Lung (tissue), 12 donors: ENCODE measurements around the gene FAM200B. TPM values are rescaled to one million over a fixed set of nuclear protein-coding genes. Genes with fewer than 3 reads are reported as not detected.

ENCODE experiments used
- ATAC-seq: fragments of 200-7000 bp; cut with Tn5 transposase; one replicate; pipeline ENCODE4 v1.9.1; 2020; ENCODE audit warnings: moderate number of reproducible peaks; ENCODE audit not compliant: insufficient read depth, low FRiP score
- DNase-seq, 3 donors: peaks; one replicate each; pipeline ENCODE4 v3.0.0-alpha.2; 2013 to 2017
- H3K27ac ChIP-seq, 2 donors: one replicate each; pipeline ENCODE4 v1.5.1; 2013; ENCODE audit warnings: mild to moderate bottlenecking in 2 of 2, moderate library complexity in 2 of 2, control low read depth in 1 of 2, inconsistent platforms in 1 of 2, low read depth in 1 of 2, low read length in 1 of 2
- H3K27me3 ChIP-seq, 3 donors: one replicate each; pipeline ENCODE4 v1.5.1; 2013; ENCODE audit warnings: low read length in 2 of 3; ENCODE audit not compliant: control insufficient read depth in 3 of 3, insufficient read depth in 3 of 3
- H3K36me3 ChIP-seq, 4 donors: one replicate each; pipeline ENCODE4 v1.5.1; 2013; ENCODE audit warnings: low read length in 4 of 4, mild to moderate bottlenecking in 1 of 4, moderate library complexity in 1 of 4; ENCODE audit not compliant: control insufficient read depth in 4 of 4, insufficient read depth in 4 of 4
- H3K4me1 ChIP-seq, 5 donors: one replicate each; pipeline ENCODE4 v1.5.1; 2013; ENCODE audit warnings: low read length in 5 of 5, mild to moderate bottlenecking in 2 of 5, moderate library complexity in 1 of 5; ENCODE audit not compliant: control insufficient read depth in 5 of 5, insufficient read depth in 5 of 5
- H3K4me3 ChIP-seq: one replicate; pipeline ENCODE4 v1.5.1; 2013; ENCODE audit warnings: mild to moderate bottlenecking, control low read depth, moderate library complexity
- H3K9ac ChIP-seq, 2 donors: one replicate each; pipeline ENCODE4 v1.5.1; 2013; ENCODE audit warnings: low read length in 2 of 2, control low read depth in 1 of 2; ENCODE audit not compliant: insufficient read depth in 1 of 2
- H3K9me3 ChIP-seq, 4 donors: one replicate each; pipeline ENCODE4 v1.5.1; 2013; ENCODE audit warnings: low read length in 3 of 4, mild to moderate bottlenecking in 1 of 4, moderate library complexity in 1 of 4; ENCODE audit not compliant: control insufficient read depth in 4 of 4, insufficient read depth in 3 of 4
- CTCF ChIP-seq: IDR thresholded peaks from 2 replicates; pipeline ENCODE4 v1.5.1; 2012; ENCODE audit warnings: mild to moderate bottlenecking; ENCODE audit errors: control extremely low read depth, extremely low read depth
- WGBS, 2 donors: extraction: QIAGEN DNeasy Blood & Tissue Kit; methylation state at CpG; one replicate each; pipeline ENCODE4 v1.1.7; 2013; 5-methylcytosine and 5-hydroxymethylcytosine counted together
- polyA plus RNA-seq, 2 donors: library from polyadenylated mRNA; stranded (reverse); fragments of 200-250 nt; gene quantifications; one replicate each; pipeline ENCODE4 v1.2.1, GENCODE V29; 2013
- total RNA-seq, 2 donors: library from RNA; depleted of rRNA in 1 of 2; stranded (reverse); fragments of >200 nt in 1 of 2; gene quantifications; one replicate each; pipeline ENCODE4 v1.2.1, GENCODE V29; 2014 to 2021
- donor health status: control.
- donor health status: control.
- donor health status: Bipolar disorder and iron deficiency.
- donor health status: healthy.
- donor health status: DM: yes; HTN: yes; CAD: no.

FAM200B gene
- total and polyA plus RNA-seq, 4 donors, result 19.3 to 56.0 (median 27.2) TPM

- Histone ChIP-seq H3K4me3 (no peak overlapping the region), H3K27me3 (no peaks in the 10 kb centered on the region), H3K36me3 (no peaks in the 10 kb centered on the region), H3K9me3 (no peaks in the 10 kb centered on the region), H3K4me1 (peaks cover 2 to 39% (median 9%) of the 10 kb centered on the region in 5 donors), H3K27ac (peak overlapping the region; percentile 97 to 100), H3K9ac (peak overlapping the region; percentile 93 to 98)
- no peak for TF ChIP-seq CTCF
- 69 to 71% methylated on average over 12 of the region's 12 CpGs for WGBS, 2 donors
- ATAC-seq, result no peak
- DNase-seq, result peak in 2 of 3 donors; percentile 48 to 56
Observed at GRCh38 chr4:15656038-15656470, 25.6 kb upstream of the FAM200B start.

DNA sequence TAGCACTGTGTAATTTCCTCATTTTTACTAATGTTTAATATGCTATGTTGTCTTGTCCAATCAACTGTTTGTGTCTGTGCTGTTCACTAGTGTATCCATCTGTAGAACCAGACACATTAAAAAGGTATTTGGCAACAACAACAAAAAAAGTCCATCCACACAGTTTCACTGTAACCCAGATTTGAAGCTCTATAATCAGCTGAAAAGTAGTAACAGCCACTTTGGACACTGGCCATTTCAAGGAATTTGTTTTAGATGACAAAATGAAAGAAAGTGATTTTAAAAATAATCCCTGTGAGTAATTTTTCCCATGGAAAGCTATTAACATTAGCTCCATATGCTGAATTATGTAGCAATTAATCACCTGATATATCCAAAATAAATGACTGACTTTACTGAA, 24.3 kb upstream of the FAM200B start:
- no peak for TF ChIP-seq CTCF
- Histone ChIP-seq H3K4me3 (no peak overlapping the region), H3K4me1 (peaks cover 2 to 28% (median 9%) of the 10 kb centered on the region in 5 donors), H3K9ac (no peak overlapping the region), H3K36me3 (no peaks in the 10 kb centered on the region), H3K9me3 (no peaks in the 10 kb centered on the region), H3K27ac (no peak overlapping the region), H3K27me3 (no peaks in the 10 kb centered on the region)
- no peak for ATAC-seq
- peak in 2 of 3 donors; percentile 47 to 63 for DNase-seq

GRCh38 chr4:15658136-15658770, 23.4 kb upstream of the FAM200B start:
- H3K4me3 ChIP-seq, result no peak overlapping the region
- no peak overlapping the region for H3K9ac ChIP-seq
- H3K36me3 ChIP-seq, result no peaks in the 10 kb centered on the region
- 71 to 76% methylated on average over 4 of the region's 4 CpGs for WGBS, 2 donors
- H3K4me1 ChIP-seq, result peaks cover 2 to 19% (median 7%) of the 10 kb centered on the region in 5 donors
- H3K27me3 ChIP-seq, result no peaks in the 10 kb centered on the region
- TF ChIP-seq CTCF, result no peak
- H3K9me3 ChIP-seq, result no peaks in the 10 kb centered on the region
- H3K27ac ChIP-seq, result no peak overlapping the region
- no peak for ATAC-seq
- no peak for DNase-seq

GRCh38 chr4:15658781-15659180, 22.8 kb upstream of the FAM200B start:
- Histone ChIP-seq H3K4me3 (no peak overlapping the region), H3K36me3 (no peaks in the 10 kb centered on the region), H3K9ac (no peak overlapping the region), H3K9me3 (no peaks in the 10 kb centered on the region), H3K27ac (no peak overlapping the region), H3K4me1 (peaks cover 1 to 14% (median 2%) of the 10 kb centered on the region in 5 donors), H3K27me3 (no peaks in the 10 kb centered on the region)
- no peak for TF ChIP-seq CTCF
- ATAC-seq (no peak), DNase-seq (no peak)
- 74 to 91% methylated on average over 2 of the region's 2 CpGs for WGBS, 2 donors
